GM12801 (cell line): ENCODE data around the gene SNPH.

ENCODE experiments used
- TF ChIP-seq, protein P1 (sequence below): IDR thresholded peaks from one replicate; pipeline ENCODE4 v1.5.1; 2011; ENCODE audit warnings: control low read depth; ENCODE audit not compliant: insufficient read length; ENCODE audit errors: extremely low read depth

The SNPH gene

DNA sequence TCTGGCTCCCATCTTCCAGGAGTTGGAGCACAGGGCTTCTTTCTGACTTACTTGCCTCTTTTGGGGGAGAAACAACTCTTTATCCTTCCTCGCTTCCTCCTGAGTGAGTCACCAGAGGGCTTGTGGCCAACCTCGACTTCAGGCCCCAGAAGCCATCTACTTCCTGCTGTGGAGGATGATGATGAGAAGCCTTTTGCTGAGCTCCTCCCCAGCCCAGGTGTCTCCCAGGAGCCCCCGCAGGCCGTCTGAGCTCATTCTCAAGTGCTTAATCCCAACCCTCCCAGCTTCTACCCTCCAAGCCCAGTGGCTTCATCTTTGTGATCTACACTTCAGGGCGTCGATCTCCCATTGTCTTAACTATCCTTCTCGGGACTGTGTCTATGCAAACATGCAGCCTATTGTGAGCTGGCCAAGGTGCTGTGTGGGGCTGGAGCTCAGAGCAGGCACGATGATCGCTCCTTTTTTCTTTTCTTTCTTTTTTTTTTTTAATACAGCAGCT is 35.0 kb downstream of the SNPH start:
- TF ChIP-seq, protein P1, sequence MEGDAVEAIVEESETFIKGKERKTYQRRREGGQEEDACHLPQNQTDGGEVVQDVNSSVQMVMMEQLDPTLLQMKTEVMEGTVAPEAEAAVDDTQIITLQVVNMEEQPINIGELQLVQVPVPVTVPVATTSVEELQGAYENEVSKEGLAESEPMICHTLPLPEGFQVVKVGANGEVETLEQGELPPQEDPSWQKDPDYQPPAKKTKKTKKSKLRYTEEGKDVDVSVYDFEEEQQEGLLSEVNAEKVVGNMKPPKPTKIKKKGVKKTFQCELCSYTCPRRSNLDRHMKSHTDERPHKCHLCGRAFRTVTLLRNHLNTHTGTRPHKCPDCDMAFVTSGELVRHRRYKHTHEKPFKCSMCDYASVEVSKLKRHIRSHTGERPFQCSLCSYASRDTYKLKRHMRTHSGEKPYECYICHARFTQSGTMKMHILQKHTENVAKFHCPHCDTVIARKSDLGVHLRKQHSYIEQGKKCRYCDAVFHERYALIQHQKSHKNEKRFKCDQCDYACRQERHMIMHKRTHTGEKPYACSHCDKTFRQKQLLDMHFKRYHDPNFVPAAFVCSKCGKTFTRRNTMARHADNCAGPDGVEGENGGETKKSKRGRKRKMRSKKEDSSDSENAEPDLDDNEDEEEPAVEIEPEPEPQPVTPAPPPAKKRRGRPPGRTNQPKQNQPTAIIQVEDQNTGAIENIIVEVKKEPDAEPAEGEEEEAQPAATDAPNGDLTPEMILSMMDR, result no peak

- TF ChIP-seq, protein P1, result no peak
Observed at GRCh38 chr20:1302685-1303541, 36.8 kb downstream of the SNPH start.

- TF ChIP-seq, protein P1, result no peak
Observed at GRCh38 chr20:1304710-1305515, 38.8 kb downstream of the SNPH start.

DNA sequence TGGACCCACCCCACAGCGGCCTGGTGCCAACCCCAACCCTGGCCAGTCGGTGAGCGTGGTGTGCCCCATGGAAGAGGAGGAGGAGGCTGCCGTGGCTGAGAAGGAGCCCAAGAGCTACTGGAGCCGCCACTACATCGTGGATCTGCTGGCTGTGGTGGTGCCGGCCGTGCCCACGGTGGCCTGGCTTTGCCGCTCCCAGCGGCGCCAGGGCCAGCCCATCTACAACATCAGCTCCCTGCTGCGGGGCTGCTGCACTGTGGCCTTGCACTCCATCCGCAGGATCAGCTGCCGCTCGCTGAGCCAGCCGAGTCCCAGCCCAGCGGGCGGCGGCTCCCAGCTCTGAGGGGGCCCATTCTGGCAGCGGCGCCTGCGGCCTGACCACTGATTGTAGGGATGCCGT is 39.6 kb downstream of the SNPH start:
- TF ChIP-seq, protein P1, result no peak

DNA sequence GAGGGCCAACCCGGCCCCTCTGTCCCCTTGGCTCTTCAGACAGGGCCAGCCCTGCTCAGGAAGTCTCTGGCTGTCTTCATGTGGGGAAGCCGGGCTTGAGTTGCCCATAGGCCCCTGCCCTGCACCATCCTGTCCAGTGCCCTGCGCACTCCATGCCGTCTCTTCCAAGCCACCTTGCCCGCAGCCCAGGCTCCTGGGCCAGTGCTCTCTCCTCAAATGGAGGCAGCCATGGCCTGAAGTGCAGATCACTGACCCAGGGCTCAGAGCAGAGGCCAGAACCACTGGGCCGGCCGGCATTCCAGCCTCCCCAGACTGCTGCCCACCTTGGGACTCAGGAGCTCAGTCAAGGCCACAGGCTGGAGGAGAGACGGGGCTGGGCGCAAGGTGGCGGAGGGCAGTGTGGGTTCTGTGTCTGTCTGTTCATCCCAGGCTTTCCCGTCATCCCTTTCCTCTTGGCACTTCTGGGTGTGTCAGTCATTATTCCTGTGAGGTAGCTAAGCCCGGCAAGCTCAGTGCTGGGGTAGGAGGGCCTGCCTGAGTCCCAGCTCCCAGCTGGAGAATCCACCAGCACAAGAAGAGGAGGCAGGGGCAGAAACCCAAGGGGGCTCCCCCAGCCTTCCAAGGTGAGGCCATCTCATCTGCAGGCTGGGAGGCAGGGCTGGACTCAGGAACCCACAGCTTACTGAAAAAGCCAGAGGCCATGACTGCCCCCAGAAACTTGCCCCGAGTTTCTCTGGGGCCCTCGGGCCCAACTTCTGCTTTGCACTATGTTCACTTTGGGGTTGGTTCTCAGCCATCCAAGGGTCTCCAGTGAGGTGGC is 40.4 kb downstream of the SNPH start:
- TF ChIP-seq, protein P1, result no peak

- TF ChIP-seq, protein P1, result no peak
Observed at GRCh38 chr20:1307171-1307570, 41.1 kb downstream of the SNPH start.
